ENCODE results near the gene SZRD1.

SZRD1 gene

GRCh38 chr1:16442265-16442664, 75.2 kb downstream of the SZRD1 start:
- no peak for DNase-seq

GRCh38 chr1:16442941-16443340, 75.9 kb downstream of the SZRD1 start:
- no peak for DNase-seq

GRCh38 chr1:16443975-16444770, 77.1 kb downstream of the SZRD1 start:
- DNase-seq: no peak

GRCh38 chr1:16445052-16445451, 78.0 kb downstream of the SZRD1 start:
- DNase-seq: no peak

GRCh38 chr1:16446116-16446515, 79.1 kb downstream of the SZRD1 start:
- DNase-seq: no peak

GRCh38 chr1:16447641-16448040, 80.6 kb downstream of the SZRD1 start:
- DNase-seq: no peak
